ENCODE data around the gene LIMA1. TPM values are rescaled to one million over a fixed set of nuclear protein-coding genes. Genes with fewer than 3 reads are reported as not detected.
A peak's percentile ranks its signal among the peaks of the same experiment; 100 is the strongest.

The LIMA1 gene
- total and polyA plus RNA-seq, 9 of the 15 experiments (the other 6 are each of a cell fraction or from before 2014, with no cell fraction given): 20.2 to 37.8 (median 27.3) TPM

GRCh38 chr12:50276912-50277671 is 6.2 kb downstream of the LIMA1 start:
- in situ Hi-C loops (cut with MboI) (no loop called here), intact Hi-C loops (cut with micrococcal nuclease) (no loop called here)
- DNase-seq (ENCODE audit: extremely low read depth in 1 of 4, low spot score in 3 of 4): no peak
- no peak for TF ChIP-seq PBX2 (CRISPR knock-in tag; IDR thresholded peaks at IDR 0.05; ENCODE audit: low read depth)
- TF ChIP-seq PBX2 (tag; conservative IDR thresholded peaks at IDR 0.05; ENCODE audit: low read depth): no peak
- no peak for TF ChIP-seq ZBTB49 (CRISPR knock-in tag; IDR thresholded peaks at IDR 0.05; ENCODE audit: borderline replicate concordance)
- no peak for TF ChIP-seq MTA1 (IDR thresholded peaks at IDR 0.05; ENCODE audit: borderline replicate concordance)
- no peak for TF ChIP-seq MXI1 (IDR thresholded peaks at IDR 0.05; ENCODE audit: low read depth, low read length)
- no peak for TF ChIP-seq ZBTB5 (IDR thresholded peaks at IDR 0.05)
- no peaks in the 10 kb centered on the region for H4K20me1 ChIP-seq (replicated peaks; ENCODE audit: control insufficient read depth, insufficient read depth, low read length)
- 26% methylated on average over 3 of the region's 3 CpGs for WGBS (ENCODE audit: insufficient coverage, low coverage, missing lambda C conversion rate)
- no peaks in the 10 kb centered on the region for H3K36me3 ChIP-seq (ENCODE audit: control insufficient read depth, insufficient read depth, low read length)
- H3K27me3 ChIP-seq (ENCODE audit: control insufficient read depth in 2 of 2, insufficient read depth in 2 of 2, low read length in 2 of 2): no peaks in the 10 kb centered on the region
- ATAC-seq: 0 out of 3 replicates have a peak, but pooled peaks have one; percentile 21
- no peak overlapping the region for H3K9ac ChIP-seq (ENCODE audit: insufficient read depth in 1 of 2, low read depth in 2 of 2, low read length in 2 of 2)
- CTCF ChIA-PET (ENCODE audit: low intra/inter-chr PET ratio): no interaction called here
- BruUV-seq (replicated peaks): no TSS peak
- H3K27ac ChIP-seq (ENCODE audit: extremely low read depth, low read depth, low read length): no peak overlapping the region
- FAIRE-seq: no peak
- H3K4me2 ChIP-seq (ENCODE audit: insufficient read depth, low read length): no peak overlapping the region
- H3K9me1 ChIP-seq (ENCODE audit: control insufficient read depth, insufficient read depth, low read length): no peaks in the 10 kb centered on the region
- H3K4me3 ChIP-seq: no peak overlapping the region
- peaks cover 0 to 10% of the 10 kb centered on the region in 2 experiments; a peak in 2 of 5 replicates for H3K4me1 ChIP-seq (replicated peaks in 1 of 2; ENCODE audit: control insufficient read depth in 2 of 2, insufficient read depth in 2 of 2, low read length in 2 of 2)
- no peaks in the 10 kb centered on the region for H3K79me2 ChIP-seq (ENCODE audit: control insufficient read depth, insufficient read depth, low read length)
- POLR2A ChIA-PET: no interaction called here
- no peaks in the 10 kb centered on the region for H3K9me3 ChIP-seq (replicated peaks; ENCODE audit: control insufficient read depth, insufficient read depth, low read depth, low read length)
- H2AFZ ChIP-seq (ENCODE audit: low read depth, low read length): no peak overlapping the region
